HG02623 (cell line): ENCODE data around the gene RANBP10.

ENCODE experiments used
- ATAC-seq: cut with Tn5 transposase; IDR thresholded peaks from one replicate; pipeline ENCODE4 v1.9.1; 2021; ENCODE audit warnings: moderate library complexity; ENCODE audit not compliant: unreplicated experiment

The RANBP10 gene

GRCh38 chr16:67749436-67750078 lies 56.8 kb downstream of the RANBP10 start:
- no peak for ATAC-seq

GRCh38 chr16:67748834-67749233 lies 57.5 kb downstream of the RANBP10 start:
- no peak for ATAC-seq

GRCh38 chr16:67746846-67747245 lies 59.5 kb downstream of the RANBP10 start:
- no peak for ATAC-seq

- no peak for ATAC-seq
These were observed 65.2 kb downstream of the RANBP10 start for GRCh38 chr16:67741118-67741517.

GRCh38 chr16:67740391-67740790 lies 66.0 kb downstream of the RANBP10 start:
- ATAC-seq: no peak

- ATAC-seq: no peak
These were observed 69.5 kb downstream of the RANBP10 start for GRCh38 chr16:67736858-67737257.

- no peak for ATAC-seq
These were observed 71.6 kb downstream of the RANBP10 start for GRCh38 chr16:67734731-67735201.

- ATAC-seq: no peak
These were observed 72.5 kb downstream of the RANBP10 start for GRCh38 chr16:67733734-67734470.

- no peak for ATAC-seq
These were observed 74.6 kb downstream of the RANBP10 start for GRCh38 chr16:67731753-67732095.

- ATAC-seq: no peak
These were observed 75.1 kb downstream of the RANBP10 start for GRCh38 chr16:67731071-67731752.

GRCh38 chr16:67730326-67730725 lies 76.0 kb downstream of the RANBP10 start:
- ATAC-seq: no peak

GRCh38 chr16:67729636-67730248 lies 76.6 kb downstream of the RANBP10 start:
- no peak for ATAC-seq

- ATAC-seq: no peak
These were observed 78.6 kb downstream of the RANBP10 start for GRCh38 chr16:67727521-67728485.

- ATAC-seq: no peak
These were observed 80.0 kb downstream of the RANBP10 start for GRCh38 chr16:67726106-67727034.

- no peak for ATAC-seq
These were observed 82.5 kb downstream of the RANBP10 start for GRCh38 chr16:67723911-67724305.

GRCh38 chr16:67723151-67723910 lies 83.0 kb downstream of the RANBP10 start:
- ATAC-seq: no peak

GRCh38 chr16:67720236-67720635 lies 86.1 kb downstream of the RANBP10 start:
- no peak for ATAC-seq

GRCh38 chr16:67719778-67720144 lies 86.6 kb downstream of the RANBP10 start:
- ATAC-seq: peak; percentile 15
